GM12872 (cell line): Measurements from ENCODE around the gene SULT1C2.

Experiments used
- CTCF ChIP-seq: IDR thresholded peaks from 3 replicates; pipeline ENCODE4 v1.5.1; 2011; ENCODE audit warnings: low read depth, mild to moderate bottlenecking, low read length, moderate library complexity; ENCODE audit not compliant: insufficient read depth

SULT1C2 gene

DNA sequence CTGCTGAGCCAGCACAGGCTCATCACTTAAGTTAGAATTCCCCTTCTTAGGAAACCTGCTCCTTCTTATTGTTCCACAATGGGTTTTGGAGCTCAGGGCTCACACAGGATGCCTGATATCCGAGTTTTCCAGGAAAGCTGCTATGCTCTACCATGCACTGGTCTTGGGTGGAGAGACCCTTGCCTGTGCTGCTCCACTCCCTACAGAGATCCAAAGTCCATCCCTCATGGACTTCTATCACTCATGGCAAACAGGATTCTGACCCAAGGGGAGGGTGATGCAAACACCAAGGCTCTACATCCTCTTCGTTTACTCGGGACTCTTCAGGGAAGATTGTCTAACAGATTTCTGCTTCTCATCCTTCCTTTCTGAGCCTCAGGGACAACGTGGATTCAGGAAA lies 5.2 kb downstream of the SULT1C2 start:
- no peak for TF ChIP-seq CTCF

DNA sequence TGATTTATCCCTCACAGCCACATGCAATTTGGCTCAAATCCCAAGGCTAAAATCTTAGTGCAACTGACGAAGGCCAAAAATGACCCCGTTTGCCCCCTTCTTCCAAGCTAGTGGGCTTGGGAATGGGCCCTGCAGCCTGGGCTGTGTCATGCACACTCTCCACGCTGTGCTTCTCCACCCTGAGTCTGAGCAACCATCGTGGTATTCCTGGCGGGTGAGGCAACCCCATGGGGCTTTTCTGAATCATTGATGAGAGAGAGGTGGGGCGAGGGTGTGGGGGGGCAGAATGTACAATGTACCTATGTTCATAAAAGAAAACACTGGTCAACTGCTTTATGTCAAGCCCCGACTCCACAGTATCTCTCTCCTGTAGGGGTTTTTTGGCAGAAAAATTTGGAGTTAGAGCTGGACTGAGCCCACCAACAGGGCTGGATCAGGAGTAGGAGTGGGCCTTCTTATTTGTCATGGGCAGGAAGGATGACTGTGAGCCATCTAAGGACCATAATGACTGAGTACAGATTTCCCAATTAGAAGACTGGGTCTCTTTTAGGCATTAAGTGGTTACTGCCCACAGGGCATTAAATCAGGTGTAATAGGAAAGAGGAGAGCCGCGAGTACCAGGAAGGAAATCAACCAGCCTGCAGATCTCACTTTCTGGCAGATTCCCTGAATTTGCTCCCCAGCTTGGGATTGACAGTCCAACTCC lies 8.9 kb downstream of the SULT1C2 start:
- no peak for TF ChIP-seq CTCF

GRCh38 chr2:108301558-108301957 lies 12.9 kb downstream of the SULT1C2 start:
- no peak for TF ChIP-seq CTCF

- no peak for TF ChIP-seq CTCF
These were observed 16.3 kb downstream of the SULT1C2 start for GRCh38 chr2:108304975-108305374.

GRCh38 chr2:108305901-108306300 lies 17.2 kb downstream of the SULT1C2 start:
- TF ChIP-seq CTCF = no peak

GRCh38 chr2:108309903-108310302 lies 21.2 kb downstream of the SULT1C2 start:
- TF ChIP-seq CTCF = no peak

GRCh38 chr2:108314586-108315296 lies 26.0 kb downstream of the SULT1C2 start:
- TF ChIP-seq CTCF = no peak
